ENCODE data around the gene IGSF5. TPM values are rescaled to one million over a fixed set of nuclear protein-coding genes. Genes with fewer than 3 reads are reported as not detected.
A peak's percentile ranks its signal among the peaks of the same experiment; 100 is the strongest.

Gene IGSF5
- total RNA-seq, 1 experiment from 2014 or later: not detected

DNA sequence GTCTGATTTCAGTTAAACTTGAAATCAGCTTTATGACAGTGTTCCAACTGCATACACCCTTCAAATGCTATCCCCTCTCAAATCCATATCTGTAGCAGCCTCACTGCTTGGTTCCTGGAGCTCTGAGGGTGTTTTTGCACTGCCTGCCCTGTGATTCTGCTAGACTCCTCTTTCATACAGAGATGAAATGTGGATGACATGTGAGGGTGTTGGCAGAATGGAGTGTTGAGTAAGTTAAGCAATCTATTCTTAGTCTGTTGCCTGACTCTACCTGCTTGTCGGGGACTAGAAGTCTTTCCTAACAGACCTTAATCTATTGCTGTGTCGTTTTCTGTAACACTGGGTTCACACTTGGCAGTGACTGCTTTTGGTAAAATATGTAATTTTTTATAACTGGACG lies 9.8 kb downstream of the IGSF5 start:
- H3K27me3 ChIP-seq (ENCODE audit: insufficient read depth, low read depth): peaks cover 6% of the 10 kb centered on the region; the same call in 1 of the 2 replicates
- TF ChIP-seq CTCF (conservative IDR thresholded peaks at IDR 0.05) (no peak), EZH2 (IDR thresholded peaks at IDR 0.05; ENCODE audit: low read depth) (no peak)
- H3K4me2 ChIP-seq: no peak overlapping the region
- no peaks in the 10 kb centered on the region for H3K79me2 ChIP-seq (ENCODE audit: low read depth)
- no peaks in the 10 kb centered on the region for H3K4me1 ChIP-seq (replicated peaks; ENCODE audit: insufficient read depth)
- no peak overlapping the region for H3K4me3 ChIP-seq
- H2AFZ ChIP-seq: no peak overlapping the region
- H3K9me2 ChIP-seq (ENCODE audit: insufficient read depth): no peaks in the 10 kb centered on the region
- no peak overlapping the region for H3K27ac ChIP-seq
- ChIA-PET POLR2A (ENCODE audit: unreplicated experiment) (no interaction called here), CTCF (no interaction called here)
- no peak for DNase-seq
- no peaks in the 10 kb centered on the region for H4K20me1 ChIP-seq (ENCODE audit: insufficient read depth)
- no peaks in the 10 kb centered on the region for H3K36me3 ChIP-seq (ENCODE audit: low read depth)
- no peaks in the 10 kb centered on the region for H3K9me3 ChIP-seq (ENCODE audit: insufficient read depth, low read depth)
- no peaks in the 10 kb centered on the region for H3F3A ChIP-seq (ENCODE audit: insufficient read depth, low read depth)
- no TSS peak for BruUV-seq (replicated peaks)
- intact Hi-C loops (cut with micrococcal nuclease; ENCODE audit: unreplicated experiment): no loop called here

DNA sequence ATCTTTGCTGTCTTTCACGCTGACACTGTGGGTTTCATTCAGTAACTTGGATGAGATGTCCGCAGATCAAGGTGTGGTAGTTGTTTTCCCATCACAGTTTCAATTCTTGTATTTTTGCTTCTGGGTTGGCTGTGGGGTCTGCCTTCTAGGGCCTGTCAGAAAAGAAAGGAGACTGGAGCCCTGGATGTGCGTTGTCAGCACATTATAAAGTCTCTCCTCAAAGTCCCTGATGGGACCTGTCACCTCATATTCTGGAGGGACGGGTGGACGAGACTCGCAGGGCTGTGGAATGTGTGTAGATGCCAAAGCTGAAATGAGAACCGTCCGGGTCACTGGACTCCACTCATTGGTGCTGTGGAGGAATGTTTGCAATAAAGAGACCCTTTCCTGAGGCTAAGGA lies 11.3 kb downstream of the IGSF5 start:
- TF ChIP-seq EZH2 (IDR thresholded peaks at IDR 0.05; ENCODE audit: low read depth) (no peak), CTCF (conservative IDR thresholded peaks at IDR 0.05) (no peak)
- intact Hi-C loops (cut with micrococcal nuclease; ENCODE audit: unreplicated experiment): no loop called here
- H4K20me1 ChIP-seq (ENCODE audit: insufficient read depth): no peaks in the 10 kb centered on the region
- H3K36me3 ChIP-seq (ENCODE audit: low read depth): no peaks in the 10 kb centered on the region
- no peak overlapping the region for H3K4me2 ChIP-seq
- CTCF ChIA-PET: no interaction called here
- BruUV-seq (replicated peaks): no TSS peak
- H3K27me3 ChIP-seq (ENCODE audit: insufficient read depth, low read depth): peaks cover 6% of the 10 kb centered on the region; the same call in 1 of the 2 replicates
- H2AFZ ChIP-seq: no peak overlapping the region
- no peaks in the 10 kb centered on the region for H3K9me2 ChIP-seq (ENCODE audit: insufficient read depth)
- H3K4me3 ChIP-seq: no peak overlapping the region
- POLR2A ChIA-PET (ENCODE audit: unreplicated experiment): no interaction called here
- H3K9me3 ChIP-seq (ENCODE audit: insufficient read depth, low read depth): no peaks in the 10 kb centered on the region
- no peak overlapping the region for H3K27ac ChIP-seq
- no peaks in the 10 kb centered on the region for H3F3A ChIP-seq (ENCODE audit: insufficient read depth, low read depth)
- no peaks in the 10 kb centered on the region for H3K79me2 ChIP-seq (ENCODE audit: low read depth)
- DNase-seq: no peak
- H3K4me1 ChIP-seq (replicated peaks; ENCODE audit: insufficient read depth): no peaks in the 10 kb centered on the region

- no peaks in the 10 kb centered on the region for H3K9me2 ChIP-seq (ENCODE audit: insufficient read depth)
- H2AFZ ChIP-seq: no peak overlapping the region
- H3K27me3 ChIP-seq (ENCODE audit: insufficient read depth, low read depth): no peaks in the 10 kb centered on the region
- no peak overlapping the region for H3K4me3 ChIP-seq
- no peaks in the 10 kb centered on the region for H3K36me3 ChIP-seq (ENCODE audit: low read depth)
- no TSS peak for BruUV-seq (replicated peaks)
- no peaks in the 10 kb centered on the region for H3K79me2 ChIP-seq (ENCODE audit: low read depth)
- POLR2A ChIA-PET (ENCODE audit: unreplicated experiment): no interaction called here
- H3K27ac ChIP-seq: no peak overlapping the region
- H3K4me1 ChIP-seq (replicated peaks; ENCODE audit: insufficient read depth): no peaks in the 10 kb centered on the region
- H4K20me1 ChIP-seq (ENCODE audit: insufficient read depth): no peaks in the 10 kb centered on the region
- no peaks in the 10 kb centered on the region for H3F3A ChIP-seq (ENCODE audit: insufficient read depth, low read depth)
- intact Hi-C loops (cut with micrococcal nuclease; ENCODE audit: unreplicated experiment): no loop called here
- CTCF ChIA-PET: no interaction called here
- no peaks in the 10 kb centered on the region for H3K9me3 ChIP-seq (ENCODE audit: insufficient read depth, low read depth)
- no peak for DNase-seq
- 0 out of 2 replicates have a peak overlapping the region, but pooled peaks have one; percentile 13 for H3K4me2 ChIP-seq
- TF ChIP-seq EZH2 (IDR thresholded peaks at IDR 0.05; ENCODE audit: low read depth) (no peak), CTCF (conservative IDR thresholded peaks at IDR 0.05) (no peak)
These were observed 18.4 kb downstream of the IGSF5 start for GRCh38 chr21:39763272-39763970.
